IMR-90 (cell line): Measurements from ENCODE around the gene N4BP2.

Source experiments
- MXI1 ChIP-seq: IDR thresholded peaks from 2 replicates; pipeline ENCODE4 v1.6.1; 2012; ENCODE audit warnings: low read depth, mild to moderate bottlenecking, low read length, moderate library complexity, borderline replicate concordance
- POLR2A ChIP-seq: IDR thresholded peaks from 2 replicates; pipeline ENCODE4 v1.6.1; 2012; ENCODE audit warnings: mild to moderate bottlenecking, low read depth, low read length
- RCOR1 ChIP-seq: IDR thresholded peaks from 2 replicates; pipeline ENCODE4 v1.6.1; 2012; ENCODE audit warnings: mild to moderate bottlenecking, low read length, improper control_type of control experiment; ENCODE audit not compliant: insufficient replicate concordance
- RFX5 ChIP-seq: IDR thresholded peaks from 2 replicates; pipeline ENCODE4 v1.8.0; 2012; ENCODE audit warnings: low read depth, mild to moderate bottlenecking, low read length, moderate library complexity
- TF ChIP-seq, protein P1 (sequence below): conservative IDR thresholded peaks from 2 replicates; pipeline ENCODE4 v1.5.1; 2012; ENCODE audit warnings: mild to moderate bottlenecking, low read depth, low read length, improper control_type of control experiment

DNA sequence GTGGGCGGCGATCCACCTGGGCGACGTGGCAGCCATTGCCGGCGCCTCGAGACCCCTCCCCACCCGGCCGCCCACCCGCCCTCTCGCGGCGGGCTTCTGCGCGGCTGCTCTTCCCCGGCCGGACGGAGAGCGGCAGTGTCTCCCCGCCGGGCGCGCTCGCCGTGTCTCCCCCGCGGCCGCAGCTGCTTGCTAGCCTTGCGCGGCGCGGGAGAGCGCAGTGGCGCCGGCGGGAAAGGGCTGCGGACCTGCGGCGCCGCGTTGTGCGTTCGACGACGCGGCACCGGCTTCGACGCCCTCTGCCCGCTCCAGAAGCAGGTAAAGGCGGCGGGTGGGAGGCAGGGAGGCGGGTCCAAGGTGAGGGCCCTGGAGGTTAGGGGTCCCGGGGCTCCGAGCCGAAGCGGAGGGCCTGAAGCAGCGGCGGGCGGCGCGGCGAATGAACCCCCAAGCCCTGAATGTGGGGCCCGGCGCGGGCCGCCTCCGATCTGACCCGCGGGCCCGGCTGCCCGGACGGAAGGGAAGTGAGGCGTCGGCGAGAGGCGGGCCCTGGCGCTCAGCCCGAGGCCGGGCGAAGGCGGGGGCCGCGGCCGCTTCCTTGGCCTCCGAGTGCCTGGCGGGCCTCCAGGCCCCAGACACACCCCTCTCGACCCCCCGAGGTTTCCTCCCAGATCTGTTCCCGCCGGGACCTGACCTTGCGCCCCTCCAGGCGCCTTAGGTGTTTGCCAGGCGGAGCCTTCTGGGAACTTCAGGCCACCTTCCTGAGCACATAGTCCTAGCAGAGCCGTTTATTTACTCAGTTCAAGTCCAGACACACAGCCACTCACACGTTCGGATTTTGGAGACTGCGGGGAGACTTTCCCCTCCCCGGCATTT is at the start of gene N4BP2:
- TF ChIP-seq, protein P1, sequence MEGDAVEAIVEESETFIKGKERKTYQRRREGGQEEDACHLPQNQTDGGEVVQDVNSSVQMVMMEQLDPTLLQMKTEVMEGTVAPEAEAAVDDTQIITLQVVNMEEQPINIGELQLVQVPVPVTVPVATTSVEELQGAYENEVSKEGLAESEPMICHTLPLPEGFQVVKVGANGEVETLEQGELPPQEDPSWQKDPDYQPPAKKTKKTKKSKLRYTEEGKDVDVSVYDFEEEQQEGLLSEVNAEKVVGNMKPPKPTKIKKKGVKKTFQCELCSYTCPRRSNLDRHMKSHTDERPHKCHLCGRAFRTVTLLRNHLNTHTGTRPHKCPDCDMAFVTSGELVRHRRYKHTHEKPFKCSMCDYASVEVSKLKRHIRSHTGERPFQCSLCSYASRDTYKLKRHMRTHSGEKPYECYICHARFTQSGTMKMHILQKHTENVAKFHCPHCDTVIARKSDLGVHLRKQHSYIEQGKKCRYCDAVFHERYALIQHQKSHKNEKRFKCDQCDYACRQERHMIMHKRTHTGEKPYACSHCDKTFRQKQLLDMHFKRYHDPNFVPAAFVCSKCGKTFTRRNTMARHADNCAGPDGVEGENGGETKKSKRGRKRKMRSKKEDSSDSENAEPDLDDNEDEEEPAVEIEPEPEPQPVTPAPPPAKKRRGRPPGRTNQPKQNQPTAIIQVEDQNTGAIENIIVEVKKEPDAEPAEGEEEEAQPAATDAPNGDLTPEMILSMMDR: peak; percentile 91
- TF ChIP-seq MXI1 (0 out of 2 replicates have a peak, but pooled peaks have one; percentile 45), RCOR1 (no peak), POLR2A (peak; percentile 80), RFX5 (no peak)
